Suprapubic skin (tissue), 4 donors: ENCODE data around the gene CTNNA1. TPM values are rescaled to one million over a fixed set of nuclear protein-coding genes. Genes with fewer than 3 reads are reported as not detected.

Source experiments
- DNase-seq, 2 donors: peaks; one replicate each; pipeline ENCODE4 v3.0.0-alpha.2; 2019; ENCODE audit warnings: low spot score in 2 of 2
- H3K27ac ChIP-seq: fragments of 200-600 bp; sonication (generic); one replicate; pipeline ENCODE4 v1.5.1; 2019
- H3K27me3 ChIP-seq: fragments of 200-600 bp; sonication (generic); one replicate; pipeline ENCODE4 v1.5.1; 2019
- H3K36me3 ChIP-seq: fragments of 200-600 bp; sonication (generic); one replicate; pipeline ENCODE4 v1.5.1; 2019
- H3K4me1 ChIP-seq: fragments of 200-600 bp; sonication (generic); one replicate; pipeline ENCODE4 v1.5.1; 2019
- H3K4me3 ChIP-seq: fragments of 200-600 bp; sonication (generic); one replicate; pipeline ENCODE4 v1.5.1; 2019; ENCODE audit warnings: mild to moderate bottlenecking
- H3K9me3 ChIP-seq: fragments of 200-600 bp; sonication (generic); one replicate; pipeline ENCODE4 v1.5.1; 2019
- EP300 ChIP-seq: sonication (generic); formaldehyde crosslinking; IDR thresholded peaks from one replicate; pipeline ENCODE4 v1.6.1; 2017; ENCODE audit warnings: antibody characterized with exemption
- POLR2A ChIP-seq, 2 donors: fragments of 450-650 bp; IDR thresholded peaks; one replicate each; pipeline ENCODE4 v1.6.1; 2017; ENCODE audit warnings: antibody characterized with exemption in 2 of 2, mild to moderate bottlenecking in 2 of 2, moderate library complexity in 2 of 2
- POLR2AphosphoS5 ChIP-seq, 3 donors: sonication (generic); formaldehyde crosslinking; IDR thresholded peaks; one replicate each; pipeline ENCODE4 v1.6.1; 2017; ENCODE audit warnings: antibody characterized with exemption in 3 of 3
- WGBS: methylation state at CpG from one replicate; pipeline ENCODE4 v1.1.5; 2018; 5-methylcytosine and 5-hydroxymethylcytosine counted together
- total RNA-seq, 4 donors: library from RNA; depleted of rRNA; stranded (reverse); fragments of >200 nt; gene quantifications; one replicate each; pipeline ENCODE4 v1.1.0, GENCODE V29; 2016
- TF ChIP-seq, protein P1 (sequence below), 2 donors: fragments of 200-600 bp in 1 of 2; fragments of 450-650 bp in 1 of 2; sonication (generic) in 1 of 2; IDR thresholded peaks; one replicate each; pipeline ENCODE4 v1.5.1; 2016 to 2019; ENCODE audit warnings: antibody characterized with exemption in 2 of 2, mild to moderate bottlenecking in 1 of 2, moderate library complexity in 1 of 2

Gene CTNNA1
- total RNA-seq, 4 donors from 2014 or later, result 260 to 332 (median 279) TPM

DNA sequence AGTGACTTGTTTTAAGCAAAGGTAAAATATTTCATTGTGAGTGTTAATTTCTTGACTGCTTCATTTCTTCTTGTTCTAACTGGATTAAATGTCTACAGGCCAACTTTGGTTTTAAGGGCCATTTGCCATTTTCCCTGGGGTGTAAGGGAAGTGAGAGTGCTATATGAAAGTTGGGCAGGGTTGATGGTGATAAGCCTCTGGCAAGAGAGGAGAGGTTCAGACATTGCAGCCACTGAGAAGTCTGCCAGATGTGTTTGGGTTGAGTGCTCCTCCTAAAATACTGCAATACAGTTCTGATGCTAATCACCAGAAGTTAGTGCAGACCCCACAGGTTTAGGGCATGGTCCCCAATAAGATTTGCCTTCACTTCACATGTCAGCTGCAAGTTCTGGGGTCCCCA, 136.8 kb downstream of the CTNNA1 start:
- H3K9me3 ChIP-seq, result no peaks in the 10 kb centered on the region
- no peak overlapping the region for H3K4me3 ChIP-seq
- DNase-seq, result no peak
- H3K27me3 ChIP-seq, result no peaks in the 10 kb centered on the region
- H3K27ac ChIP-seq, result no peak overlapping the region
- peaks cover 54% of the 10 kb centered on the region for H3K36me3 ChIP-seq
- no peaks in the 10 kb centered on the region for H3K4me1 ChIP-seq
- TF ChIP-seq EP300 (no peak), POLR2AphosphoS5 (IDR thresholded peaks at IDR 0.05) (no peak), POLR2A (IDR thresholded peaks at IDR 0.05) (no peak)
- TF ChIP-seq, protein P1, sequence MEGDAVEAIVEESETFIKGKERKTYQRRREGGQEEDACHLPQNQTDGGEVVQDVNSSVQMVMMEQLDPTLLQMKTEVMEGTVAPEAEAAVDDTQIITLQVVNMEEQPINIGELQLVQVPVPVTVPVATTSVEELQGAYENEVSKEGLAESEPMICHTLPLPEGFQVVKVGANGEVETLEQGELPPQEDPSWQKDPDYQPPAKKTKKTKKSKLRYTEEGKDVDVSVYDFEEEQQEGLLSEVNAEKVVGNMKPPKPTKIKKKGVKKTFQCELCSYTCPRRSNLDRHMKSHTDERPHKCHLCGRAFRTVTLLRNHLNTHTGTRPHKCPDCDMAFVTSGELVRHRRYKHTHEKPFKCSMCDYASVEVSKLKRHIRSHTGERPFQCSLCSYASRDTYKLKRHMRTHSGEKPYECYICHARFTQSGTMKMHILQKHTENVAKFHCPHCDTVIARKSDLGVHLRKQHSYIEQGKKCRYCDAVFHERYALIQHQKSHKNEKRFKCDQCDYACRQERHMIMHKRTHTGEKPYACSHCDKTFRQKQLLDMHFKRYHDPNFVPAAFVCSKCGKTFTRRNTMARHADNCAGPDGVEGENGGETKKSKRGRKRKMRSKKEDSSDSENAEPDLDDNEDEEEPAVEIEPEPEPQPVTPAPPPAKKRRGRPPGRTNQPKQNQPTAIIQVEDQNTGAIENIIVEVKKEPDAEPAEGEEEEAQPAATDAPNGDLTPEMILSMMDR (IDR thresholded peaks at IDR 0.05), result no peak

DNA sequence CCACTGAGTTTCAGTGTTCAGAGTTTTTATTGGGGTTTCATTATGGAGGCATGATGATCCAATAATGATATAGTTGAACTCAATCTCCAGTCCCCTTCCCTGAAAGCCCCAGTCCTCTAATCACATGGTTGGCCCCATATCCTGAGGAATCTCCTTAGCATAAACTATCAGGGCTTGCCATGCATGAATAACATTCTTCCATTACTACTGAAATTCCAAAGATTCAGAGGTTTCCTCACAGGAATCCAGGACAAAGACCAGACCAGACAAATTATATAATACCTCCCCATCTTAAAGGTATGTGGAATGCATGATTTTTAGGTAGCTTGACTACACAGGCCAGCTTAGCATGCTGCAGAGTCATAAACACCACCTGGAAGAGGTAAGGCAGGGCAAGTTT, 137.4 kb downstream of the CTNNA1 start:
- H3K36me3 ChIP-seq, result peaks cover 54% of the 10 kb centered on the region
- TF ChIP-seq EP300 (no peak), POLR2A (IDR thresholded peaks at IDR 0.05) (no peak)
- no peak for DNase-seq
- no peaks in the 10 kb centered on the region for H3K27me3 ChIP-seq
- H3K4me1 ChIP-seq, result no peaks in the 10 kb centered on the region
- no peaks in the 10 kb centered on the region for H3K9me3 ChIP-seq
- H3K27ac ChIP-seq, result no peak overlapping the region
- no peak overlapping the region for H3K4me3 ChIP-seq

DNA sequence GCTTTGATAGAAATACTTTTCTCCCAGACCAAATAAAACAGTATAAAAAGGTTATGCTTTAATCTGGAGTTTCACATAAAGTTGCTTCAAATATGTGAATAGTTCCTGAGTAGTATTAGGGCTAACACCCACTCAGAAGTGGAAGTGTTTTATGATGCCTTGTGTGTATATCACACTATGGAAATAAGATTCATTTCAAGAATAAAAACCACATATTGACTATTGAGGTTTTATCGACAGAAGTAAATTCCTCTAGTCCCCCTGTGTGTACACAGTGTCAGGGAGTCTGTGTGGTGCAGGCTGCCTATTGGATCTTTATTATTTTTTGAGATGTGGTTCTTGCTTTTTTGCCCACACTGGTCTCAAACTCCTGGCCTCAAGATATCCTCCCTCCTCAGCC, 142.7 kb downstream of the CTNNA1 start:
- H3K4me3 ChIP-seq, result no peak overlapping the region
- H3K36me3 ChIP-seq, result peaks cover 23% of the 10 kb centered on the region
- H3K27me3 ChIP-seq, result no peaks in the 10 kb centered on the region
- H3K4me1 ChIP-seq, result no peaks in the 10 kb centered on the region
- no peak for TF ChIP-seq EP300
- no peak for TF ChIP-seq POLR2AphosphoS5 (IDR thresholded peaks at IDR 0.05)
- TF ChIP-seq, protein P1 (IDR thresholded peaks at IDR 0.05), result no peak
- TF ChIP-seq POLR2A (IDR thresholded peaks at IDR 0.05), result no peak
- DNase-seq, result no peak
- 89% methylated on average over 1 of the region's 1 CpG for WGBS
- no peaks in the 10 kb centered on the region for H3K9me3 ChIP-seq
- H3K27ac ChIP-seq, result no peak overlapping the region

DNA sequence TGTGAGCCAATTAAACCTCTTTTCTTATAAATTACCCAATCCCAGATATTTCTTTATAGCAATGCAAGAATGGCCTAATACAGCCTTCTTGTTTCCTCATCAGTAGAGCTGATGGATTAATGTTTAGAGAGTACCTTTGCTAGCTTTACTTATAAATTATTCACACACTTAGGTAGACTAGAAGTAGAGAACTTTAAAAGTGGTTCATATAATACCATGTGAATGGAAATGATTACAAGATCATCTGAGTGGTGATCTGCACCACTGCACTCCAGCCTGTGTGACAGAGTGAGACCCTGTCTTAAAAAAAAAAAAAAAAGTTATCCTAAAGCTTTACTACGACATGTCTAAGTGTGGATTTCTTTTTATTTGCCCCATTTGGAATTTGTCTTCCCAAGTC, 145.1 kb downstream of the CTNNA1 start:
- 93% methylated on average over 1 of the region's 1 CpG for WGBS
- no peak for DNase-seq
- H3K9me3 ChIP-seq, result no peaks in the 10 kb centered on the region
- peaks cover 21% of the 10 kb centered on the region for H3K36me3 ChIP-seq
- no peaks in the 10 kb centered on the region for H3K27me3 ChIP-seq
- no peak overlapping the region for H3K4me3 ChIP-seq
- H3K27ac ChIP-seq, result no peak overlapping the region
- no peaks in the 10 kb centered on the region for H3K4me1 ChIP-seq
- TF ChIP-seq EP300, result no peak
- no peak for TF ChIP-seq POLR2AphosphoS5 (IDR thresholded peaks at IDR 0.05)
- TF ChIP-seq POLR2A (IDR thresholded peaks at IDR 0.05), result no peak
- TF ChIP-seq, protein P1 (IDR thresholded peaks at IDR 0.05), result no peak

DNA sequence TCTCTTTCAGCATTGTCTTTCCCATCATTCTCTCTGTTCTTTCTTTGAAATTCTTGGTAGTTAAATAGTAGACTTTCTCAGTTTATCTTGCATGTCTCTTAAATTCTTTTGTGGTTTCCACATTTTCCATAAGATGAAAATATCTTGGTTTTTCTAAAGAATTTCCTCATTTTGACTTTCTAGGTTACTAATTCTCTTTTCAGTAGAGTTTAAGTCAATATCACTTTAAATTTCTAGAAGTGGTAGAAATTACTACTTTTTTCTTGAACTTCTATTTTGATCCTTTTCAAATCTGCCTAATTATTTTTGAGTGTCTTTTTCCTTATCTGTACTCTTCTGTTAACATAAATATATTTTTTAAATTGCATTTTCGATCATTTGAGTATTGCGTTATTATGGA, 145.5 kb downstream of the CTNNA1 start:
- WGBS, result 96% methylated on average over 2 of the region's 2 CpGs
- H3K36me3 ChIP-seq, result peaks cover 25% of the 10 kb centered on the region
- DNase-seq, result no peak
- TF ChIP-seq POLR2A (IDR thresholded peaks at IDR 0.05) (no peak), POLR2AphosphoS5 (IDR thresholded peaks at IDR 0.05) (no peak), EP300 (no peak)
- TF ChIP-seq, protein P1 (IDR thresholded peaks at IDR 0.05), result no peak
- H3K9me3 ChIP-seq, result no peaks in the 10 kb centered on the region
- no peaks in the 10 kb centered on the region for H3K4me1 ChIP-seq
- H3K4me3 ChIP-seq, result no peak overlapping the region
- H3K27ac ChIP-seq, result no peak overlapping the region
- H3K27me3 ChIP-seq, result no peaks in the 10 kb centered on the region

DNA sequence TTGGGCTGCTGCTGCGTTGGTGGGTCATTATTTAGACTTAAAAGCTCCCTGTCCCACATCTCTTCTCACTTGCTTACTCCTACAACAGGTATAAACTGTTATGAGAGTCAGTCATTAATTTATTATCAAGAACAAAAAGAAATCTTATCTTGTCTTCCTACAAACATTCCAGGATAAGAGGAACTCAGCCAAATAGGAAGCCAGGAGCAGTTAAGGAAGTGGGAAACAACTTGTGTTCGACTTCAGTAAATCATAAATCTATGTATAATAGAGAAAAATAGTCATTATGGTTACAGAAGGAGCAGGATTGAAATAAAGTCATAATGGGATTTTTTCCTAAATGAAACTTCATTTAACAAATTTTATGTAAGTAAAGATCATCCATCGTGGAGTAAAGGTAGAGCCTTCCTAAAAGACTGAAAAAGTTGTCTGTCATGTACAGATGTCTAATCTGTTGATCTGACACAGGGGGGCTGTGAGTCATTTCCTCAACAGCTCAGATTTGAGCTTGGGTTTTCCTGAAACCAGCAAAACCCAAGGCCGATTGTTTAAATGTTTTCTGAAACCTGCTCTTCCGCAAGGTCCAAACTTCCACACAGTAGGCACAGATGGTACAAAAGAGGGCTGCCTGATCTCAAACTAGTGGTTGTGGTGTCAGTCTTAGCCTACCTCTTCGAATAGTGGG, 147.2 kb downstream of the CTNNA1 start:
- TF ChIP-seq EP300, result no peak
- TF ChIP-seq POLR2AphosphoS5 (IDR thresholded peaks at IDR 0.05), result no peak
- no peak for TF ChIP-seq POLR2A (IDR thresholded peaks at IDR 0.05)
- TF ChIP-seq, protein P1 (IDR thresholded peaks at IDR 0.05), result no peak
- DNase-seq, result no peak
- Histone ChIP-seq H3K4me3 (no peak overlapping the region), H3K27me3 (no peaks in the 10 kb centered on the region), H3K9me3 (no peaks in the 10 kb centered on the region), H3K36me3 (peaks cover 39% of the 10 kb centered on the region), H3K4me1 (no peaks in the 10 kb centered on the region), H3K27ac (no peak overlapping the region)
- 63% methylated on average over 6 of the region's 6 CpGs for WGBS
